OCI-LY3 (cell line): ENCODE results near the gene MMAA.
"Not testable (repeated sequence)": the region's sequence is repeated elsewhere in the genome, so short reads cannot be mapped to it uniquely, and the experiment has no call there.

Source experiments
- H2AFZ ChIP-seq: fragments of 200-600, 300-600 bp; shearing (Covaris generic); 2 replicates; pipeline ENCODE4 v1.6.0; 2014; ENCODE audit warnings: antibody characterized with exemption, low read depth, low read length
- H3K27ac ChIP-seq: fragments of 200-600, 300-600 bp; sonication (generic); 2 replicates; pipeline ENCODE4 v1.5.1; 2014; ENCODE audit warnings: mild to moderate bottlenecking, low read length, moderate library complexity, mixed read lengths
- H3K27me3 ChIP-seq: fragments of 200-600, 300-600 bp; sonication (generic); 2 replicates; pipeline ENCODE4 v1.6.1; 2014; ENCODE audit warnings: low read depth, low read length, mixed read lengths
- H3K36me3 ChIP-seq: fragments of 200-600, 300-600 bp; sonication (generic); replicated peaks from 2 replicates; pipeline ENCODE3; 2014; ENCODE audit warnings: low read depth, low read length, mixed read lengths
- H3K4me1 ChIP-seq: fragments of 300-600, 200-600 bp; sonication (generic); 2 replicates; pipeline ENCODE4 v1.6.1; 2014; ENCODE audit warnings: low read length, mixed read lengths
- H3K4me2 ChIP-seq: fragments of 200-600, 300-600 bp; sonication (generic); 2 replicates; pipeline ENCODE4 v1.6.1; 2014; ENCODE audit warnings: low read length, mixed read lengths
- H3K4me3 ChIP-seq: fragments of 300-600, 200-600 bp; sonication (generic); 2 replicates; pipeline ENCODE4 v1.5.1; 2014; ENCODE audit warnings: antibody characterized with exemption, mild to moderate bottlenecking, low read length, moderate library complexity
- H3K79me2 ChIP-seq: fragments of 300-600, 200-600 bp; shearing (Covaris generic); 2 replicates; pipeline ENCODE4 v1.6.1; 2014; ENCODE audit warnings: mild to moderate bottlenecking, low read length, mixed read lengths
- H3K9ac ChIP-seq: fragments of 300-600, 200-600 bp; shearing (Covaris generic); 2 replicates; pipeline ENCODE4 v1.6.0; 2014; ENCODE audit warnings: mild to moderate bottlenecking, low read length, moderate library complexity
- H3K9me3 ChIP-seq: fragments of 200-600, 300-600 bp; shearing (Covaris generic); 2 replicates; pipeline ENCODE4 v1.6.1; 2014; ENCODE audit warnings: low read length, mixed read lengths; ENCODE audit not compliant: insufficient read depth
- H4K20me1 ChIP-seq: fragments of 200-600, 300-600 bp; sonication (generic); 2 replicates; pipeline ENCODE4 v1.6.1; 2016; ENCODE audit warnings: low read length, mixed read lengths; ENCODE audit not compliant: insufficient read depth
- EZH2phosphoT487 ChIP-seq: fragments of 200-600 bp; shearing (Covaris generic); IDR thresholded peaks from 2 replicates; pipeline ENCODE4 v1.6.1; 2018; ENCODE audit warnings: antibody characterized with exemption, mixed run types, low read depth
- TF ChIP-seq, protein P1 (sequence below): fragments of 200-600, 300-600 bp; sonication (generic); IDR thresholded peaks from 2 replicates; pipeline ENCODE4 v1.5.1; 2014; ENCODE audit warnings: antibody characterized with exemption, low read length, low read depth

The MMAA gene

GRCh38 chr4:145587088-145587754, 32.0 kb upstream of the MMAA start:
- H3K79me2 ChIP-seq, result no peaks in the 10 kb centered on the region

DNA sequence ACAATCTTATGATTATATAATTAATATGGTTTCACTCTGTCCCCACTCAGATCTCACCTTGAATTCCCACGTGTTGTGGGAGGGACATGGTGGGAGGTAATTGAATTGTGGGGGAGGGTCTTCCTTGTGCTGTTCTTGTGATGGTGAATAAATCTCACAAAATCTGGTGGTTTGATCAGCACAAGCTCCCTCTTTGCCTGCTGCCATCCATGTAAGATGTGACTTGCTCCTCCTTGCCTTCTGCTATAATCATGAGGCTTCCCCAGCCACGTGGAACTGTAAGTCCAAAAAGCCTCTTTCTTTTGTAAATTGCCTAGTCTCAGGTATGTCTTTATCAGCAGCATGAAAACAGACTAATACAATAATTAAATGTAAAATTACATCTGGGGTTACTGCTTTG, 29.8 kb upstream of the MMAA start:
- not testable (repeated sequence) for H3K4me3 ChIP-seq, H3K27ac ChIP-seq, H3K4me2 ChIP-seq

More at GRCh38 chr4:145587088-145587754, 32.0 kb upstream of the MMAA start:
- no peaks in the 10 kb centered on the region for H3K9me3 ChIP-seq
- no peak overlapping the region for H2AFZ ChIP-seq
- no peaks in the 10 kb centered on the region for H3K36me3 ChIP-seq
- H3K4me2 ChIP-seq, result no peak overlapping the region
- H4K20me1 ChIP-seq, result no peaks in the 10 kb centered on the region
- no peak overlapping the region for H3K9ac ChIP-seq
- H3K27me3 ChIP-seq, result no peaks in the 10 kb centered on the region
- peaks cover 20% of the 10 kb centered on the region for H3K4me1 ChIP-seq
- H3K4me3 ChIP-seq, result no peak overlapping the region
- TF ChIP-seq, protein P1, sequence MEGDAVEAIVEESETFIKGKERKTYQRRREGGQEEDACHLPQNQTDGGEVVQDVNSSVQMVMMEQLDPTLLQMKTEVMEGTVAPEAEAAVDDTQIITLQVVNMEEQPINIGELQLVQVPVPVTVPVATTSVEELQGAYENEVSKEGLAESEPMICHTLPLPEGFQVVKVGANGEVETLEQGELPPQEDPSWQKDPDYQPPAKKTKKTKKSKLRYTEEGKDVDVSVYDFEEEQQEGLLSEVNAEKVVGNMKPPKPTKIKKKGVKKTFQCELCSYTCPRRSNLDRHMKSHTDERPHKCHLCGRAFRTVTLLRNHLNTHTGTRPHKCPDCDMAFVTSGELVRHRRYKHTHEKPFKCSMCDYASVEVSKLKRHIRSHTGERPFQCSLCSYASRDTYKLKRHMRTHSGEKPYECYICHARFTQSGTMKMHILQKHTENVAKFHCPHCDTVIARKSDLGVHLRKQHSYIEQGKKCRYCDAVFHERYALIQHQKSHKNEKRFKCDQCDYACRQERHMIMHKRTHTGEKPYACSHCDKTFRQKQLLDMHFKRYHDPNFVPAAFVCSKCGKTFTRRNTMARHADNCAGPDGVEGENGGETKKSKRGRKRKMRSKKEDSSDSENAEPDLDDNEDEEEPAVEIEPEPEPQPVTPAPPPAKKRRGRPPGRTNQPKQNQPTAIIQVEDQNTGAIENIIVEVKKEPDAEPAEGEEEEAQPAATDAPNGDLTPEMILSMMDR, result no peak
- no peak for TF ChIP-seq EZH2phosphoT487
- H3K27ac ChIP-seq, result no peak overlapping the region

DNA sequence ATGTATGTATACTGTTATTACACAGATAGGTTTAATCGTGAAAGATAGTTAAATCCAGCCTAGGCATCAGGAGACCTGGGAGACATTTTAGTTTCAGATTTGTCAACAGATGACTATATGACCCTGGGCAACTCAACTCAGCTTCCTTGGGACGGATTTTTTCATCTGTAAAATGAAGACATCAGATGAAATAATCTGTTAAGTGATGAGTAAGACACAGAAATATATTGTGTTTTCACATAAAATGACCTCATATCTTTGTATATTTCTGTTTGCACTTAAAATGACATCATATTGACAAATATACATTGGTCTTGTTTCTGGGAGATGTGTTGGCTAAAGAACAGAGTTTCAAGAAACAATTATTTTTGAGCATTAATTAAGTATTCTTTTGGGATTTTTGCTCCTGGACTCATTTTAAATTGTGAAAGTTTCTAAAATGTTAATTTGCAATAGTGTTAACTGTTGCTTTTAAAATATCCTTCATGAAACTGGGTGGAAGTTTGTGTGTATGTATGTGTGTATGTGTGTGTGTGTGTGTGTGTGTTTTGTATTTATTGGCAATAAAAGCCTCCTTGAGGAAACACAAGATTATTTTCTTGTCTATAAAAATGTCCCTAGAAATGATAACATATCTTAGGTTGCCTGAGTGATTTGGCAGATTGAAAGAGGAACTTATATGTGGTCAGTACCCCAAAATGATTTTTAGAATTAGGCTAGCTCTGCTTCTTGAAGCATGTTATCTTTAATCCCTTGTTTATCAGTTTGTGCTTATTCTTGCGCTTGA, 29.1 kb upstream of the MMAA start:
- Histone ChIP-seq H3K4me3 (no peak overlapping the region), H3K79me2 (no peaks in the 10 kb centered on the region), H3K4me2 (no peak overlapping the region), H3K36me3 (no peaks in the 10 kb centered on the region), H4K20me1 (no peaks in the 10 kb centered on the region), H3K27ac (no peak overlapping the region), H2AFZ (no peak overlapping the region), H3K27me3 (no peaks in the 10 kb centered on the region), H3K9ac (no peak overlapping the region), H3K4me1 (peaks cover 20% of the 10 kb centered on the region), H3K9me3 (no peaks in the 10 kb centered on the region)
- no peak for TF ChIP-seq EZH2phosphoT487
- TF ChIP-seq, protein P1, result no peak

More for the DNA sequence above, 29.8 kb upstream of the MMAA start:
- H2AFZ ChIP-seq, H3K9me3 ChIP-seq, H4K20me1 ChIP-seq, H3K79me2 ChIP-seq, H3K27me3 ChIP-seq, H3K36me3 ChIP-seq, H3K9ac ChIP-seq: not testable (repeated sequence)
- peaks cover 20% of the 10 kb centered on the region for H3K4me1 ChIP-seq

- peaks cover 7% of the 10 kb centered on the region; the same call in 1 of the 2 replicates for H3K9me3 ChIP-seq
- H3K79me2 ChIP-seq, result no peaks in the 10 kb centered on the region
- H3K36me3 ChIP-seq, result no peaks in the 10 kb centered on the region
- no peaks in the 10 kb centered on the region for H4K20me1 ChIP-seq
- H3K27me3 ChIP-seq, result peaks cover 7% of the 10 kb centered on the region; the same call in 1 of the 2 replicates
- no peak overlapping the region for H2AFZ ChIP-seq
- H3K9ac ChIP-seq, result no peak overlapping the region
- TF ChIP-seq, protein P1, result no peak
- TF ChIP-seq EZH2phosphoT487, result no peak
- H3K4me2 ChIP-seq, result no peak overlapping the region
- no peak overlapping the region for H3K27ac ChIP-seq
- no peak overlapping the region for H3K4me3 ChIP-seq
- no peaks in the 10 kb centered on the region for H3K4me1 ChIP-seq
These were observed 16.9 kb upstream of the MMAA start for GRCh38 chr4:145602129-145602760.
